ENCODE measurements around the gene IL27RA. TPM values are rescaled to one million over a fixed set of nuclear protein-coding genes. Genes with fewer than 3 reads are reported as not detected.
"Not testable (repeated sequence)": the region's sequence is repeated elsewhere in the genome, so short reads cannot be mapped to it uniquely, and the experiment has no call there.

The IL27RA gene
- total RNA-seq, 4 donors from 2014 or later = 0.85 to 7.4 (median 2.0) TPM

DNA sequence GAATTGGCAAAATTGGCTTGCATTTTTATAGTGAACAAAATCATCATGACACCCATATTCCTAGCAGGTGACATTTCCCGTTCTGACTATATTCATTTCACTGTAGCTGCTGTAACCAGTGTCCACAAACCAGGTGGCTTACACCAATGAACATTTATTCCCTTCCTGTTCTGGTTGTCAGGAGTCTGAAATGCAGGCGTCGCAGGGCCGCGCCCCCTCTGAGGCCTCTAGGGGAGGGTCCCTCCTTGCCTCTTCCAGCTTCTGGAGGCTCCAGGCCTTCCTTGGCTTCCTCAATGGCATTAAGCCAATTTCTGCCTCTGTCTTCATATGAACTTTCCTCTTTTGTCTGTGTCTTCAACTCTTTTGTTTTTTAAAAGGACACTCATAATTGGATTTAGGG lies 10.1 kb upstream of the IL27RA start:
- no peak overlapping the region for H3K4me3 ChIP-seq
- TF ChIP-seq POLR2A (IDR thresholded peaks at IDR 0.05) = no peak
- TF ChIP-seq, protein P1, sequence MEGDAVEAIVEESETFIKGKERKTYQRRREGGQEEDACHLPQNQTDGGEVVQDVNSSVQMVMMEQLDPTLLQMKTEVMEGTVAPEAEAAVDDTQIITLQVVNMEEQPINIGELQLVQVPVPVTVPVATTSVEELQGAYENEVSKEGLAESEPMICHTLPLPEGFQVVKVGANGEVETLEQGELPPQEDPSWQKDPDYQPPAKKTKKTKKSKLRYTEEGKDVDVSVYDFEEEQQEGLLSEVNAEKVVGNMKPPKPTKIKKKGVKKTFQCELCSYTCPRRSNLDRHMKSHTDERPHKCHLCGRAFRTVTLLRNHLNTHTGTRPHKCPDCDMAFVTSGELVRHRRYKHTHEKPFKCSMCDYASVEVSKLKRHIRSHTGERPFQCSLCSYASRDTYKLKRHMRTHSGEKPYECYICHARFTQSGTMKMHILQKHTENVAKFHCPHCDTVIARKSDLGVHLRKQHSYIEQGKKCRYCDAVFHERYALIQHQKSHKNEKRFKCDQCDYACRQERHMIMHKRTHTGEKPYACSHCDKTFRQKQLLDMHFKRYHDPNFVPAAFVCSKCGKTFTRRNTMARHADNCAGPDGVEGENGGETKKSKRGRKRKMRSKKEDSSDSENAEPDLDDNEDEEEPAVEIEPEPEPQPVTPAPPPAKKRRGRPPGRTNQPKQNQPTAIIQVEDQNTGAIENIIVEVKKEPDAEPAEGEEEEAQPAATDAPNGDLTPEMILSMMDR (IDR thresholded peaks at IDR 0.05) = no peak
- H3K9me3 ChIP-seq = no peaks in the 10 kb centered on the region
- no peak for DNase-seq
- H3K4me1 ChIP-seq = peaks cover 0 to 10% (median 7%) of the 10 kb centered on the region in 4 donors
- H3K27me3 ChIP-seq = no peaks in the 10 kb centered on the region
- no peaks in the 10 kb centered on the region for H3K36me3 ChIP-seq
- no peak overlapping the region for H3K27ac ChIP-seq

DNA sequence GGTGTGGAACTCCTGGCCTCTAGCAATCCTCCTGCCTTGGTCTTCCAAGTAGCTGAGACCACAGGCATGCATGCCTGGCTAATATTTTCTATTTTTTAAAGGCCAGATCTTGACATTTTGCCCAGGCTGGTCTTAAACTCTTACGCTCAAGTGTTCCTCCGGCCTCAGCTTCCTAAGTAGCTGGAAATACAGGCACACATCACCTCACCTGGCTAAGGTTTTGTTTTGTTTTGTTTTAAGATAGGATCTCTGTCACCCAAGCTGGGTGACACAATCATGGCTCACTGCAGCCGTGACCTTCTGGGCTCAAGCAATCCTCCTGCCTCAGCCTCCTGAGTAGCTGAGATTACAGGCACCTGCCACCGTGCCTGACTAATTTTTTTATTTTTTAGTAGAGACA lies 9.1 kb upstream of the IL27RA start:
- Histone ChIP-seq H3K27ac (no peak overlapping the region), H3K9me3 (no peaks in the 10 kb centered on the region), H3K36me3 (no peaks in the 10 kb centered on the region), H3K4me3 (no peak overlapping the region), H3K27me3 (no peaks in the 10 kb centered on the region), H3K4me1 (peaks cover 0 to 10% (median 7%) of the 10 kb centered on the region in 4 donors)
- no peak for TF ChIP-seq POLR2A (IDR thresholded peaks at IDR 0.05)
- TF ChIP-seq, protein P1 (IDR thresholded peaks at IDR 0.05) = no peak
- no peak for DNase-seq

- no peak overlapping the region for H3K4me3 ChIP-seq
- peaks cover 0 to 9% (median 2%) of the 10 kb centered on the region in 4 donors for H3K4me1 ChIP-seq
- peak in 2 of 3 donors; percentile 71 to 72 for DNase-seq
Measured at GRCh38 chr19:14023404-14024235, 7.9 kb upstream of the IL27RA start.

DNA sequence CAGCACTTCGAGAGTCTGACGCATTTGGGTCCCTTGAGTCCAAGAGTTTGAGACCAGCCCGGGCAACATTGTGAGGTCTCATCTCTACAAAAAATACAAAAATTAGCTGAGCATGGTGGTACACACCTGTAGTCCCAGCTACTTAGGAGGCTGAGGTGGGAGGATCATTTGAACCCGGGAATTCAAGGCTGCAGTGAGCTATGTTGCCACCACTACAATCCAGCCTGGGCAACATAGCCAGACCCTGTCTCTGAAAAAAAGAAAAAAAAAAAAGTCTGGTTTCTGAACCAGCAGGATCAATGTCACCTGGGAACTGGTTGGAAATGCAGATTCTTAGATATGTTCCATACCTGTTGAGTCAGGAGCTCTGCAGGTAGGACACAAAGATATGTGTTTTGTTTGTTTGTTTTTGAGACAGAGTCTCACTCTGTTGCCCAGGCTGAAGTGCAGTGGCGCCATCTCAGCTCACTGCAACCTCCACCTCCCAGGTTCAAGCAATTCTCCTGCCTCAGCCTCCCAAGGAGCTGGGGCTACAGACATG lies 4.8 kb upstream of the IL27RA start:
- not testable (repeated sequence) for H3K9me3 ChIP-seq, H3K27me3 ChIP-seq, H3K4me3 ChIP-seq, H3K27ac ChIP-seq, H3K4me1 ChIP-seq, H3K36me3 ChIP-seq, DNase-seq

More at GRCh38 chr19:14023404-14024235, 7.9 kb upstream of the IL27RA start:
- Histone ChIP-seq H3K36me3 (no peaks in the 10 kb centered on the region), H3K9me3 (no peaks in the 10 kb centered on the region), H3K27me3 (no peaks in the 10 kb centered on the region), H3K27ac (peak overlapping the region in 2 of 4 donors; percentile 31 to 59)
- no peak for TF ChIP-seq POLR2A (IDR thresholded peaks at IDR 0.05)
- TF ChIP-seq, protein P1 (IDR thresholded peaks at IDR 0.05) = peak in 5 of 6 experiments; percentile 2 to 62 (median 51)

- no peak for DNase-seq
- no peaks in the 10 kb centered on the region for H3K36me3 ChIP-seq
- H3K27ac ChIP-seq = no peak within 1 kb of the TSS
- H3K27me3 ChIP-seq = no peaks in the 10 kb centered on the region
- no peaks in the 10 kb centered on the region for H3K9me3 ChIP-seq
- H3K4me3 ChIP-seq = no peak within 1 kb of the TSS
- H3K4me1 ChIP-seq = peaks cover 0 to 9% (median 2%) of the 10 kb centered on the region in 4 donors
- TF ChIP-seq, protein P1 (IDR thresholded peaks at IDR 0.05) = no peak
- TF ChIP-seq POLR2A (IDR thresholded peaks at IDR 0.05) = no peak
Measured at GRCh38 chr19:14027856-14028450, 3.6 kb upstream of the IL27RA start, which contains the start of gene RLN3. RLN3 (plus strand) TSS chr19:14028148; CDS start chr19:14028205, 57 bp downstream.

DNA sequence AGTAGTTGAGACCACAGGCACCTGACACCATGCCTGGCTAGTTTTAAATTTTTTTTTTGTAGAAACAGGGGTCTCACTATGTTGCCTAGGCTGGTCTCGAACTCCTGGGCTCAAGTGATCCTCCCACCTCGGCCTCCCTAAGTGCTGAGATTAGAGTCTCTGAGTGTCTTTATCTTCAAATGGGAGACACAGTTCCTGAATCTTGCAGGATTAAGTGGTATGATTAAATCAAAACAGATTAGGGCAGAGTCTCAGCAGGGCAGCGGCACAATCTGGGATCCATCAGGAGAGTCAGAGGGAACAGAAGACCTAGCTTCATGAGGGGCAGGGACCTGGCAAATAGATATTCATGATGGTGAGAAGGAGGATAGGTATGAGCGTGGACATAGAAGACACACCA lies 2.7 kb upstream of the IL27RA start:
- H3K36me3 ChIP-seq = no peaks in the 10 kb centered on the region
- TF ChIP-seq POLR2A (IDR thresholded peaks at IDR 0.05) = no peak
- TF ChIP-seq, protein P1 (IDR thresholded peaks at IDR 0.05) = no peak
- DNase-seq = no peak
- H3K4me3 ChIP-seq = no peak overlapping the region
- H3K9me3 ChIP-seq = no peaks in the 10 kb centered on the region
- H3K4me1 ChIP-seq = peaks cover 0 to 5% (median 2%) of the 10 kb centered on the region in 4 donors
- H3K27ac ChIP-seq = no peak overlapping the region
- no peaks in the 10 kb centered on the region for H3K27me3 ChIP-seq

Measured in Peyer's patch (tissue), 4 donors.